GM12891 (cell line): ENCODE results near the gene B3GNT2.

ENCODE experiments used
- DNase-seq: peaks from one replicate; pipeline ENCODE4 v3.0.0; 2011; ENCODE audit warnings: low spot score; ENCODE audit not compliant: insufficient read length
- FAIRE-seq: peaks from 2 replicates; lab custom pipeline; 2011; peaks lifted over from hg19 to GRCh38; lab: Jason Lieb, UNC
- PAX5 ChIP-seq: IDR thresholded peaks from 2 replicates; pipeline ENCODE4 v1.6.1; 2011; ENCODE audit warnings: low read length, moderate library complexity, mild to moderate bottlenecking; ENCODE audit not compliant: insufficient read depth, severe bottlenecking
- POLR2A ChIP-seq: IDR thresholded peaks from 2 replicates; pipeline ENCODE4 v1.6.1; 2011; ENCODE audit warnings: low read depth, low read length, control low read depth
- POLR2AphosphoS5 ChIP-seq: IDR thresholded peaks from 2 replicates; pipeline ENCODE4 v1.6.1; 2011; ENCODE audit warnings: low read depth, low read length, control low read depth
- POU2F2 ChIP-seq: IDR thresholded peaks from 2 replicates; pipeline ENCODE4 v1.6.1; 2011; ENCODE audit warnings: low read depth, mild to moderate bottlenecking, control low read depth, low read length, moderate library complexity
- SPI1 ChIP-seq: IDR thresholded peaks from 2 replicates; pipeline ENCODE4 v1.6.1; 2011; ENCODE audit warnings: low read depth, low read length, control low read depth
- TAF1 ChIP-seq: IDR thresholded peaks from 2 replicates; pipeline ENCODE4 v1.6.1; 2011; ENCODE audit warnings: low read depth, low read length, control low read depth

The B3GNT2 gene

GRCh38 chr2:62203459-62203858, 7.5 kb downstream of the B3GNT2 start:
- FAIRE-seq (no peak), DNase-seq (no peak)
- TF ChIP-seq TAF1 (no peak), POLR2A (0 out of 2 replicates have a peak, but pooled peaks have one; percentile 29)

- no peak for FAIRE-seq
- TF ChIP-seq POU2F2 (no peak), TAF1 (no peak), POLR2AphosphoS5 (no peak), SPI1 (no peak), PAX5 (no peak)
- no peak for DNase-seq
Observed at GRCh38 chr2:62204998-62205496, 9.1 kb downstream of the B3GNT2 start.

DNA sequence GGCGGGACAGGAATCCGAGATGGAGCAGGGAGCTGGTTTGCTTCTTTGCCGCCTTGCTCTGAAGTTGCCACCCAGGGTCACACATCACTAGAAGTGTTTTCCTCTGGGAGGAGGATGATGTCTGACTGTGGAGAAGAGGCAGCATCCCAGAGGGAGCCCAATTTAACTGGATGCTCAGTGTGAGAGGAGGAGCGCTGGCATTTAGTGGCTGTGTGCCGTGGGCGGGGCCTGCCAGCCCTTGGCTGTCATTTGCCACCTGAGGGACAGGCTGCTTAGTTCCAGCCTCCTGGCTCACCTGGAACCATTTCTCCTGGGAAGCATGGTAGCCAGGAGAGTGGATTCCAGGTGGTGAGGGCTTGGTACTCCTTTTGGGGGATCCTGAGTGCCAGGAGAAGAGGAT, 9.6 kb downstream of the B3GNT2 start:
- FAIRE-seq = no peak
- TF ChIP-seq TAF1 = no peak
- TF ChIP-seq SPI1 = no peak
- no peak for TF ChIP-seq PAX5
- TF ChIP-seq POLR2A = no peak
- no peak; the same call in 1 of the 2 replicates for TF ChIP-seq POLR2AphosphoS5
- no peak for TF ChIP-seq POU2F2
- DNase-seq = no peak

- no peak for TF ChIP-seq TAF1
- no peak for TF ChIP-seq PAX5
- no peak for TF ChIP-seq POU2F2
- TF ChIP-seq POLR2AphosphoS5 = no peak; the same call in 1 of the 2 replicates
- no peak for TF ChIP-seq SPI1
- no peak for TF ChIP-seq POLR2A
- FAIRE-seq (no peak), DNase-seq (no peak)
Observed at GRCh38 chr2:62206024-62206423, 10.1 kb downstream of the B3GNT2 start.

DNA sequence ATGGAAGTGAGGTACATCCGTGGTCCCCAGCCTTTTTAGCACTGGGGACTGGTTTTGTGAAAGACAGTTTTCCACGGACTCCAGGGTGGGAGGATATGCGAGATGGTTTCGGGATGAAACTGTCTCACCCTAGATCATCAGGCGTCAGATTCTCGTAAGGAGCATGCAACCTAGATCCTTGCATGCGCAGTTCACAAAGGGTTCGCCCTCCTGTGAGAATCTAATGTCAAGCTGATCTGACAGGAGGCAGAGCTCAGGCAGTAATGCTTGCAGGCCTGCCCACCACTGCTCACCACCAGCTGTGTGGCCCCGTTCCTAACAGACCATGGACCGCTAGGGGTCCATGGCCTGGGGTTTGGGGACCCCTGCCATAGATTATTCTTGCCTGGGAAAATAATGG, 11.6 kb downstream of the B3GNT2 start:
- no peak for DNase-seq
- TF ChIP-seq SPI1 (no peak), POU2F2 (no peak), POLR2AphosphoS5 (peak; percentile 28; the same call in 1 of the 2 replicates), TAF1 (no peak), PAX5 (no peak), POLR2A (no peak)
- FAIRE-seq = no peak

GRCh38 chr2:62208074-62208757, 12.3 kb downstream of the B3GNT2 start:
- FAIRE-seq = no peak
- no peak for DNase-seq
- TF ChIP-seq POLR2A (no peak), TAF1 (no peak), PAX5 (no peak), SPI1 (no peak), POU2F2 (no peak), POLR2AphosphoS5 (no peak)

DNA sequence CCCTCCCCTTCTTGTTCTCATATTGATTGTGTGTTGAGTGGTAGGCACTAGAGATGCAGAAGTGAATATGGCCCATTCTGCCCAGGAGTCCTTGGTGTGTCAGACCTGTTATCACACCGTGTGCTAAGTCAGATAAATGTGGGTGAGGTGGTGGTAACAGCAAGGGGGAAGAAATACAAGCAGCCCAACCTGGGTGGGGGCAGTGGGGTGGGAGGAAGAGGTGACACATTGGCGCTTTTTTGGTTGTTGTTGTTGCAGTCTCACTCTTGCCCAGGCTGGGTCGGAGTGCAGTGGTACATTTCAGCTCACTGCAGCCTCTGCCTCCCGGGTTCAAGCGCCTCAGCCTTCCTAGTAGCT, 12.8 kb downstream of the B3GNT2 start:
- FAIRE-seq (peak; percentile 74), DNase-seq (no peak)
- TF ChIP-seq POLR2A = no peak
- TF ChIP-seq TAF1 = no peak
- no peak for TF ChIP-seq SPI1
- TF ChIP-seq POLR2AphosphoS5 = no peak
- TF ChIP-seq PAX5 = no peak
- TF ChIP-seq POU2F2 = no peak

DNA sequence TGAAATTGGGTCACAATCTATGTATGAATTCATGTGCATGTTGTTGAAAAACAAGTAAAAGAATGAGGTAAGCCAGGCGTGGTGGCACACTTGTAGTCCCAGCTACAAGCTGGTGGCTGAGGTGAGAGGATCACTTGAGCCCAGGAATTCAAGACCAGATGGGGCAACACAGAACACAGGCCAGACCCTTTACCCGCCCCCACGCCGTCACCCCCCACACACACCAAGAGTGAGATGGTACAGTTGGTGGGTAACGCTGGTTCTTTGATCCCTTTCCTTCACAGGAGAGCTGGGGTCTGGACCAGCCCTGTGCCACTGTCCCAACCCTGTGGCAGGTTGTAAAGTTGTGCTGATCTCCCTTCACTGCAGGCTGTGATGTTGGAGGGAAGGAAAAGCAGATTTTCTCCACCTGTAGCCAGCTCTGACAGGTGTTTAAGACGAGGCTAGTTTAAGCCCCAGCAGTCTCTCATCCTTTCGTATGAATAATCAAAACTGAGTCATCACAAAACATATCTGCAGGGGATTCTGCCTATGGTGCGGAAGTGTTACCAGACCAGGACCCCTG, 13.6 kb downstream of the B3GNT2 start:
- no peak for FAIRE-seq
- no peak for TF ChIP-seq PAX5
- TF ChIP-seq TAF1 = no peak
- TF ChIP-seq SPI1 = 0 out of 2 replicates have a peak, but pooled peaks have one; percentile 3
- no peak for DNase-seq

DNA sequence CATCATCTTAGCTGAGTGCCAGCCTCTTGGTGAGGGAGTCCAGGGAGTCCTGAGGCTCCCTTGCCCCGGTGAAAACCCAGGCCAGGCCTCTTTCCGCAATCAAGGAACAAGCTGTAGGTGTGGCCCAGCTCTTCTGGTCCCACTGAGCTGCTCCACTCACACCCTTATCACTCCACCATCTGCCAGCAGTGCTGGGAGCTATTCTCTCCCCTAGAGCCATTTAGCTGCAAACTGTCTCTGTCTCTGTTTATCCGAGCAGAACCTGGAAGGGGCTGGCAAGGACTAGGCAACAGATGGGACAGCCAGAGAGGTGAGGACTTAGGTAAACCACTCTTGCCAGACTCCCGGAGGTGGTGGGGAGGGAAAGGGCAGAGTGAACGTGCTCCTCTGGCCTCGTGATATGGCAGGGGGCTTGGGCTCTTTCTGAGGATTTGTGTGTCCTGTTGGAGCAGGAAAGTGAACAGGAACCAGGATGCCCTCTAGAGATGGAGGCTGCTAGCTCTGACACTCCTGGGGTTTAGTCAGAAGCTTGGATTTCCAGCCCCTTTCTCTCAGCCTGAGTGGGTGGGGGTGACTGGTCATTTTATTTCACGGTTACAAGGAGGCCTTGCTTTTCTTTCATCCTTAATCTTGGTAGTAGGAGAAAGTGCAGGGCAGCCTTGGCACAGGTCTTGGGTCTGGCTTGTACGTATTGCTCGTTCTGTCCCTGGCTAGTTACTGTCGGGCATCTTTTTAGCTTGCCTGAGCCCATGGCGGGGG, 19.6 kb downstream of the B3GNT2 start:
- DNase-seq (no peak), FAIRE-seq (no peak)
- TF ChIP-seq POLR2AphosphoS5 (no peak; the same call in 1 of the 2 replicates), TAF1 (no peak), PAX5 (no peak), POU2F2 (no peak), POLR2A (no peak), SPI1 (no peak)
